Activated CD4-positive, CD25-positive, alpha-beta regulatory T cell treated with anti-CD3 and anti-CD28 coated beads, Interleukin-2, amount 50 U/mL, for 24 hours (primary cell): ENCODE measurements around the gene UBA52.
A peak's percentile ranks its signal among the peaks of the same experiment; 100 is the strongest.
"Not testable (repeated sequence)": the region's sequence is repeated elsewhere in the genome, so short reads cannot be mapped to it uniquely, and the experiment has no call there.

Experiments
- ATAC-seq, 2 donors: fragments of 150-1000 bp; cut with Tn5 transposase; one replicate each; pipeline ENCODE4 v1.10.0; 2021; ENCODE audit warnings: mild to moderate bottlenecking in 1 of 2, moderate library complexity in 1 of 2

Gene UBA52

GRCh38 chr19:18557411-18558201 lies 14.1 kb upstream of the UBA52 start, which contains the start of gene KXD1:
TSS of gene KXD1 (plus strand) at chr19:18557870. CDS start at chr19:18562057, 4,187 bp downstream.
- peak; percentile 99 for ATAC-seq

- no peak for ATAC-seq
Measured at GRCh38 chr19:18558202-18558555, 13.5 kb upstream of the UBA52 start.

GRCh38 chr19:18558604-18559003 lies 13.1 kb upstream of the UBA52 start:
- ATAC-seq = no peak

GRCh38 chr19:18559685-18560084 lies 12.0 kb upstream of the UBA52 start:
- ATAC-seq = no peak

GRCh38 chr19:18562086-18562485 lies 9.6 kb upstream of the UBA52 start:
- no peak for ATAC-seq

GRCh38 chr19:18566953-18567352 lies 4.7 kb upstream of the UBA52 start:
- no peak for ATAC-seq

- ATAC-seq = no peak
Measured at GRCh38 chr19:18568367-18568766, 3.3 kb upstream of the UBA52 start.

- ATAC-seq = no peak
Measured at GRCh38 chr19:18574691-18575291, 3.1 kb downstream of the UBA52 start.

GRCh38 chr19:18576383-18576782 lies 4.7 kb downstream of the UBA52 start:
- ATAC-seq = no peak

- ATAC-seq = no peak
Measured at GRCh38 chr19:18577365-18577914, 5.8 kb downstream of the UBA52 start.

- no peak for ATAC-seq
Measured at GRCh38 chr19:18580311-18580710, 8.7 kb downstream of the UBA52 start.

- ATAC-seq = no peak
Measured at GRCh38 chr19:18586306-18586705, 14.6 kb downstream of the UBA52 start.

GRCh38 chr19:18587561-18587960 lies 15.9 kb downstream of the UBA52 start:
- ATAC-seq = no peak

GRCh38 chr19:18587962-18588610 lies 16.4 kb downstream of the UBA52 start:
- peak in 1 of 2 donors; percentile 1 for ATAC-seq

- ATAC-seq = peak; percentile 86 to 87
Measured at GRCh38 chr19:18588611-18589379, 17.1 kb downstream of the UBA52 start, which contains the start of gene REX1BD. TSS of gene REX1BD (plus strand) at chr19:18588798. CDS start at chr19:18588802, 4 bp downstream.

- peak; percentile 50 to 59 for ATAC-seq
Measured at GRCh38 chr19:18589380-18590272, 18.0 kb downstream of the UBA52 start.

- no peak for ATAC-seq
Measured at GRCh38 chr19:18590273-18591272, 18.9 kb downstream of the UBA52 start.

GRCh38 chr19:18591735-18592385 lies 20.2 kb downstream of the UBA52 start:
- ATAC-seq = no peak

- not testable (repeated sequence) for ATAC-seq
Measured at GRCh38 chr19:18592732-18593131, 21.1 kb downstream of the UBA52 start.
